Liver (tissue), 9 donors: ENCODE data around the gene TUBB6. TPM values are rescaled to one million over a fixed set of nuclear protein-coding genes. Genes with fewer than 3 reads are reported as not detected.

Source experiments
- DNase-seq: peaks from one replicate; pipeline ENCODE4 v3.0.0-alpha.2; 2017; ENCODE audit warnings: low spot score
- H3K27ac ChIP-seq, 2 donors: one replicate each; pipeline ENCODE4 v1.7.0; 2013; ENCODE audit warnings: inconsistent platforms in 2 of 2, low read length in 2 of 2, control low read depth in 1 of 2, low read depth in 1 of 2, mild to moderate bottlenecking in 1 of 2
- H3K27me3 ChIP-seq, 4 donors: one replicate each; pipeline versions ENCODE4 v1.6.1 to v1.7.0; 2013; ENCODE audit warnings: low read length in 3 of 4, inconsistent platforms in 1 of 4, mild to moderate bottlenecking in 1 of 4, moderate library complexity in 1 of 4; ENCODE audit not compliant: control insufficient read depth in 4 of 4, insufficient read depth in 4 of 4
- H3K36me3 ChIP-seq, 4 donors: one replicate each; pipeline versions ENCODE4 v1.6.1 to v1.7.0; 2013; ENCODE audit warnings: low read length in 3 of 4, mild to moderate bottlenecking in 3 of 4, low read depth in 1 of 4, moderate library complexity in 1 of 4; ENCODE audit not compliant: control insufficient read depth in 4 of 4, insufficient read depth in 3 of 4
- H3K4me1 ChIP-seq, 4 donors: one replicate each; pipeline versions ENCODE4 v1.6.1 to v1.7.0; 2013; ENCODE audit warnings: low read length in 3 of 4, mild to moderate bottlenecking in 3 of 4, moderate library complexity in 1 of 4; ENCODE audit not compliant: control insufficient read depth in 4 of 4, insufficient read depth in 4 of 4
- H3K4me3 ChIP-seq, 3 donors: one replicate each; pipeline versions ENCODE4 v1.6.1 to v1.7.0; 2013; ENCODE audit warnings: low read length in 3 of 3, control low read depth in 1 of 3, low read depth in 1 of 3, mild to moderate bottlenecking in 1 of 3
- H3K9ac ChIP-seq, 2 donors: one replicate each; pipeline ENCODE4 v1.7.0; 2013; ENCODE audit warnings: low read length in 2 of 2, mild to moderate bottlenecking in 2 of 2, moderate library complexity in 2 of 2, control low read depth in 1 of 2, low read depth in 1 of 2
- H3K9me3 ChIP-seq, 4 donors: one replicate each; pipeline versions ENCODE4 v1.6.1 to v1.7.0; 2013; ENCODE audit warnings: low read length in 3 of 4; ENCODE audit not compliant: control insufficient read depth in 4 of 4
- CTCF ChIP-seq: fragments of 150-350 bp; IDR thresholded peaks from 2 replicates; pipeline ENCODE4 v1.5.1; 2017; ENCODE audit warnings: improper control_type of control experiment, low read depth, low read length; ENCODE audit not compliant: missing input control
- EGR1 ChIP-seq, 2 donors: IDR thresholded peaks; 2 replicates each; pipeline ENCODE4 v1.6.1; 2016 to 2018; ENCODE audit warnings: antibody characterized with exemption in 2 of 2, low read depth in 2 of 2
- FOXA1 ChIP-seq: IDR thresholded peaks from 2 replicates; pipeline ENCODE4 v1.6.1; 2016; ENCODE audit warnings: antibody characterized with exemption
- FOXA2 ChIP-seq: IDR thresholded peaks from 2 replicates; pipeline ENCODE4 v1.6.1; 2016; ENCODE audit warnings: antibody characterized with exemption
- GABPA ChIP-seq, 2 donors: IDR thresholded peaks in 1 of 2; conservative IDR thresholded peaks in 1 of 2; 2 replicates each; pipeline ENCODE4 v1.6.1; 2016; ENCODE audit warnings: antibody characterized with exemption in 2 of 2, mild to moderate bottlenecking in 1 of 2, moderate library complexity in 1 of 2
- HNF4A ChIP-seq, 2 donors: conservative IDR thresholded peaks; 2 replicates each; pipeline ENCODE4 v1.6.1; 2016; ENCODE audit warnings: antibody characterized with exemption in 2 of 2, mild to moderate bottlenecking in 2 of 2
- JUND ChIP-seq, 2 donors: IDR thresholded peaks; 2 replicates each; pipeline ENCODE4 v1.6.1; 2016; ENCODE audit warnings: antibody characterized with exemption in 2 of 2
- MAX ChIP-seq: IDR thresholded peaks from 2 replicates; pipeline ENCODE4 v1.6.1; 2016; ENCODE audit warnings: antibody characterized with exemption
- NR2F2 ChIP-seq: IDR thresholded peaks from 2 replicates; pipeline ENCODE4 v1.6.1; 2016; ENCODE audit warnings: antibody characterized with exemption
- REST ChIP-seq: IDR thresholded peaks from 2 replicates; pipeline ENCODE4 v1.6.1; 2016; ENCODE audit warnings: antibody characterized with exemption, mild to moderate bottlenecking
- RXRA ChIP-seq, 2 donors: IDR thresholded peaks; 2 replicates each; pipeline ENCODE4 v1.6.1; 2017 to 2018; ENCODE audit warnings: antibody characterized with exemption in 2 of 2, mild to moderate bottlenecking in 1 of 2
- SP1 ChIP-seq: IDR thresholded peaks from 2 replicates; pipeline ENCODE4 v1.6.1; 2018; ENCODE audit warnings: antibody characterized with exemption, mild to moderate bottlenecking
- TAF1 ChIP-seq: conservative IDR thresholded peaks from 2 replicates; pipeline ENCODE4 v1.6.1; 2016; ENCODE audit warnings: antibody characterized with exemption, mild to moderate bottlenecking
- WGBS: extraction: QIAGEN DNeasy Blood & Tissue Kit; methylation state at CpG from one replicate; pipeline ENCODE4 v1.1.7; 2013; 5-methylcytosine and 5-hydroxymethylcytosine counted together
- polyA plus RNA-seq, 2 donors: library from polyadenylated mRNA; stranded (reverse) in 1 of 2; unstranded in 1 of 2; fragments of 200-250 nt in 1 of 2; fragments of >200 nt in 1 of 2; fragmentation: Nextera tagmentation in 1 of 2; extraction: Ambion mirVana in 1 of 2; gene quantifications; one replicate each; pipeline versions ENCODE4 v1.2.1 to v1.2.3, GENCODE V29; 2013 to 2015
- total RNA-seq, 2 donors: library from RNA; depleted of rRNA; stranded (reverse); fragments of >200 nt; gene quantifications; one replicate each; pipeline ENCODE4 v1.2.3, GENCODE V29; 2014
- donor health status: healthy.
- donor health status: healthy.
- donor health status: healthy.
- donor health status: healthy.
- donor health status: healthy.

TUBB6 gene
- total and polyA plus RNA-seq, 4 donors, result 5.5 to 347 (median 17.5) TPM

GRCh38 chr18:12296087-12296403, 12.0 kb upstream of the TUBB6 start:
- DNase-seq, result peak; percentile 33
- Histone ChIP-seq H3K27me3 (no peaks in the 10 kb centered on the region), H3K9me3 (no peaks in the 10 kb centered on the region), H3K4me1 (no peaks in the 10 kb centered on the region), H3K9ac (no peak overlapping the region), H3K27ac (no peak overlapping the region), H3K36me3 (no peaks in the 10 kb centered on the region), H3K4me3 (no peak overlapping the region)
- 93% methylated on average over 3 of the region's 3 CpGs for WGBS
- TF ChIP-seq RXRA (IDR thresholded peaks at IDR 0.05), result no peak
- TF ChIP-seq NR2F2, result no peak
- TF ChIP-seq GABPA (IDR thresholded peaks at IDR 0.05 in 1 of 2, conservative IDR thresholded peaks at IDR 0.05 in 1 of 2), result no peak
- no peak for TF ChIP-seq EGR1 (IDR thresholded peaks at IDR 0.05; ENCODE audit: low read depth in 2 of 2)
- no peak for TF ChIP-seq CTCF
- no peak for TF ChIP-seq MAX
- TF ChIP-seq JUND (IDR thresholded peaks at IDR 0.05), result no peak
- TF ChIP-seq HNF4A (conservative IDR thresholded peaks at IDR 0.05), result no peak
- TF ChIP-seq FOXA1, result no peak
- no peak for TF ChIP-seq SP1
- no peak for TF ChIP-seq REST

GRCh38 chr18:12296457-12296856, 11.6 kb upstream of the TUBB6 start:
- DNase-seq, result peak; percentile 27
- Histone ChIP-seq H3K4me3 (no peak overlapping the region), H3K36me3 (no peaks in the 10 kb centered on the region), H3K27me3 (no peaks in the 10 kb centered on the region), H3K27ac (no peak overlapping the region), H3K4me1 (no peaks in the 10 kb centered on the region), H3K9me3 (no peaks in the 10 kb centered on the region), H3K9ac (no peak overlapping the region)
- WGBS, result 67% methylated on average over 1 of the region's 1 CpG
- no peak for TF ChIP-seq TAF1
- TF ChIP-seq NR2F2, result no peak
- no peak for TF ChIP-seq EGR1 (IDR thresholded peaks at IDR 0.05; ENCODE audit: low read depth in 2 of 2)

GRCh38 chr18:12299862-12300261, 8.2 kb upstream of the TUBB6 start:
- no peaks in the 10 kb centered on the region for H3K4me1 ChIP-seq
- H3K9ac ChIP-seq, result no peak overlapping the region
- peaks cover 0 to 3% (median 0%) of the 10 kb centered on the region in 4 donors for H3K27me3 ChIP-seq
- DNase-seq, result no peak
- no peaks in the 10 kb centered on the region for H3K36me3 ChIP-seq
- no peak overlapping the region for H3K4me3 ChIP-seq
- no peaks in the 10 kb centered on the region for H3K9me3 ChIP-seq
- TF ChIP-seq REST (no peak), JUND (IDR thresholded peaks at IDR 0.05) (no peak), NR2F2 (no peak), CTCF (no peak), HNF4A (conservative IDR thresholded peaks at IDR 0.05) (no peak), TAF1 (no peak), GABPA (IDR thresholded peaks at IDR 0.05 in 1 of 2, conservative IDR thresholded peaks at IDR 0.05 in 1 of 2) (no peak), FOXA2 (no peak), EGR1 (IDR thresholded peaks at IDR 0.05; ENCODE audit: low read depth in 2 of 2) (no peak)
- no peak overlapping the region for H3K27ac ChIP-seq
- 72% methylated on average over 2 of the region's 2 CpGs for WGBS
